Naive thymus-derived CD8-positive, alpha-beta T cell (primary cell): ENCODE results near the gene MAPK8IP2. TPM values are rescaled to one million over a fixed set of nuclear protein-coding genes. Genes with fewer than 3 reads are reported as not detected.

Experiments
- ATAC-seq, 2 donors: fragments of 150-1000 bp; cut with Tn5 transposase in 1 of 2; sonication (Bioruptor Pico), chemical (Tn5 transposase) in 1 of 2; 1 replicate in 1 of 2; 2 replicates in 1 of 2; pipeline ENCODE4 v1.10.0; 2021; ENCODE audit warnings: mild to moderate bottlenecking in 2 of 2, moderate library complexity in 2 of 2
- POLR2A ChIA-PET: fragments of 350-600 bp; sonication (Branson Sonifier 250); formaldehyde crosslinking; loops from one replicate; lab custom pipeline; 2021; ENCODE audit warnings: antibody characterized with exemption; lab: Charles Lee
- DNase-seq, 10 donors: peaks; one replicate each; pipeline versions ENCODE4 v3.0.0 to v3.0.0-alpha.2; 2020 to 2022
- H3K27ac Mint-ChIP-seq, 10 donors: one replicate each; pipeline ENCODE4 v1.8.0; 2020 to 2022; ENCODE audit warnings: mild to moderate bottlenecking in 10 of 10, mixed read lengths in 10 of 10, moderate library complexity in 4 of 10, inconsistent platforms in 1 of 10
- H3K27me3 Mint-ChIP-seq, 5 donors: one replicate each; pipeline ENCODE4 v1.8.0; 2021 to 2022; ENCODE audit warnings: mixed read lengths in 5 of 5
- H3K36me3 Mint-ChIP-seq, 3 donors: one replicate each; pipeline ENCODE4 v1.8.0; 2020 to 2022; ENCODE audit warnings: mixed read lengths in 3 of 3, mild to moderate bottlenecking in 2 of 3, inconsistent platforms in 1 of 3
- H3K4me1 Mint-ChIP-seq, 4 donors: one replicate each; pipeline ENCODE4 v1.8.0; 2021 to 2022; ENCODE audit warnings: mixed read lengths in 4 of 4
- H3K4me3 Mint-ChIP-seq, 10 donors: one replicate each; pipeline ENCODE4 v1.8.0; 2020 to 2022; ENCODE audit warnings: mild to moderate bottlenecking in 10 of 10, mixed read lengths in 10 of 10, moderate library complexity in 6 of 10, inconsistent platforms in 1 of 10
- H3K9me3 Mint-ChIP-seq, 9 donors: one replicate each; pipeline ENCODE4 v1.8.0; 2020 to 2022; ENCODE audit warnings: mixed read lengths in 9 of 9, mild to moderate bottlenecking in 3 of 9, inconsistent platforms in 1 of 9, moderate library complexity in 1 of 9
- polyA plus RNA-seq, 3 donors: library from polyadenylated mRNA; unstranded; fragments of 300-500 nt; fragmentation: Illumina TruSeq; gene quantifications; one replicate each; pipeline ENCODE4 v1.2.3, GENCODE V29; 2021
- total RNA-seq, 8 experiments: library from RNA in 2 of 8; stranded (reverse) in 2 of 8; gene quantifications; one replicate each; pipeline ENCODE4 v1.2.3 and lab custom pipeline; 2021 to 2026

MAPK8IP2 gene
- total and polyA plus RNA-seq, 5 experiments from 2014 or later, result 0.22 to 0.62 TPM; not detected in 3

DNA sequence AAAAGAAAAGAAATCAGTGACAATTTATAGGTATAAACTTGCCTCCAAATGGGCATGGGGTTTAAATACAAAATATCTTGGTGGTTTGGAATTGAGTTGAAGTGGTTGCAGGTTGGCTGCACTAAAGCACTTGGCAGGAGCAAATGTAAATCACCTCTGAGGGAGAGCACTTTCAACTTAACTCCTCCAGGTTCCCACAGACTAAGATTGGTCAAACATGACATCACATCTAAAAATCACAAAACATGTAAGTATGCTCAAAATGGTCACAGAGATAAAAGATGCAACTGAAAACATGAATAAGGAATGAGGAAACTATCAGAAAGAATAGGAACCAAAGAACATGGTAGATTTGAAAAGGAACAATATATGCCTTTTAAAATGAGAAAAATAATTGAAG lies 59.7 kb downstream of the MAPK8IP2 start:
- DNase-seq, result no peak
- no peak overlapping the region for H3K4me3 Mint-ChIP-seq
- no peaks in the 10 kb centered on the region for H3K9me3 Mint-ChIP-seq
- peaks cover 0 to 23% (median 10%) of the 10 kb centered on the region in 5 donors for H3K27me3 Mint-ChIP-seq
- H3K27ac Mint-ChIP-seq, result no peak overlapping the region
- no peak for ATAC-seq
- no peaks in the 10 kb centered on the region for H3K36me3 Mint-ChIP-seq
- no peaks in the 10 kb centered on the region for H3K4me1 Mint-ChIP-seq
- POLR2A ChIA-PET, result no interaction called here

Other genes with a start within 250 kb of the MAPK8IP2 start
- 100 to 1,000 TPM; 221 to 222 TPM for gene SBF1, start 125.8 kb upstream of the MAPK8IP2 start, total RNA-seq
- gene SBF1, start 125.8 kb upstream of the MAPK8IP2 start, polyA plus RNA-seq, result 10 to 100 TPM; 17.1 to 37.4 (median 17.6) TPM
- 1 to 10 TPM; 7.7 to 8.2 TPM for gene ADM2, start 119.2 kb upstream of the MAPK8IP2 start, total RNA-seq
- under 1 TPM; 0.08 to 0.52 (median 0.21) TPM for gene ADM2, start 119.2 kb upstream of the MAPK8IP2 start, polyA plus RNA-seq
- gene MIOX, start 113.9 kb upstream of the MAPK8IP2 start, total RNA-seq, result under 1 TPM in 1 of 2 experiments, not detected in 1; 0.52 TPM
- gene MIOX, start 113.9 kb upstream of the MAPK8IP2 start, polyA plus RNA-seq, result under 1 TPM in 1 of 3 donors, not detected in 2; 0.39 TPM
- 100 to 1,000 TPM; 120 to 128 TPM for gene LMF2, start 93.1 kb upstream of the MAPK8IP2 start, total RNA-seq
- 10 to 100 TPM; 15.1 to 19.6 (median 17.6) TPM for gene LMF2, start 93.1 kb upstream of the MAPK8IP2 start, polyA plus RNA-seq
- 10 to 100 TPM; 77.9 to 81.9 TPM for gene NCAPH2, start 92.6 kb upstream of the MAPK8IP2 start, total RNA-seq
- 10 to 100 TPM; 34.8 to 41.5 (median 40.1) TPM for gene NCAPH2, start 92.6 kb upstream of the MAPK8IP2 start, polyA plus RNA-seq
- 1 to 10 TPM in 1 of 2 experiments, not detected in 1; 2.7 TPM for gene SCO2, start 75.2 kb upstream of the MAPK8IP2 start, total RNA-seq
- 1 to 10 TPM; 4.0 to 8.3 (median 6.8) TPM for gene SCO2, start 75.2 kb upstream of the MAPK8IP2 start, polyA plus RNA-seq
- 1 to 10 TPM; 2.1 to 3.4 TPM for gene TYMP, start 70.8 kb upstream of the MAPK8IP2 start, total RNA-seq
- 1 to 10 TPM; 1.9 to 5.5 (median 3.1) TPM for gene TYMP, start 70.8 kb upstream of the MAPK8IP2 start, polyA plus RNA-seq
- 1 to 10 TPM; 5.7 to 6.2 TPM for gene KLHDC7B, start 54.9 kb upstream of the MAPK8IP2 start, total RNA-seq
- 1 to 10 TPM; 5.3 to 7.9 (median 6.5) TPM for gene KLHDC7B, start 54.9 kb upstream of the MAPK8IP2 start, polyA plus RNA-seq
- not detected for gene SYCE3, start 37.9 kb upstream of the MAPK8IP2 start, total RNA-seq
- not detected for gene SYCE3, start 37.9 kb upstream of the MAPK8IP2 start, polyA plus RNA-seq
- gene CPT1B, start 22.4 kb upstream of the MAPK8IP2 start, total RNA-seq, result 10 to 100 TPM; 94.7 to 97.5 TPM
- gene CPT1B, start 22.4 kb upstream of the MAPK8IP2 start, polyA plus RNA-seq, result 1 to 10 TPM in 1 of 3 donors, under 1 TPM in 1, not detected in 1; 0.23 to 1.3 TPM
- 100 to 1,000 TPM; 205 to 215 TPM for gene CHKB, start 17.9 kb upstream of the MAPK8IP2 start, total RNA-seq
- 10 to 100 TPM; 23.0 to 26.9 (median 25.1) TPM for gene CHKB, start 17.9 kb upstream of the MAPK8IP2 start, polyA plus RNA-seq
- gene ARSA, start 27.4 kb downstream of the MAPK8IP2 start, total RNA-seq, result 10 to 100 TPM; 88.4 to 88.9 TPM
- 1 to 10 TPM; 7.2 to 9.3 (median 7.3) TPM for gene ARSA, start 27.4 kb downstream of the MAPK8IP2 start, polyA plus RNA-seq
- gene SHANK3, start 72.0 kb downstream of the MAPK8IP2 start, total RNA-seq, result under 1 TPM in 1 of 2 experiments, not detected in 1; 0.05 TPM
- not detected for gene SHANK3, start 72.0 kb downstream of the MAPK8IP2 start, polyA plus RNA-seq
- not detected for gene ACR, start 137.4 kb downstream of the MAPK8IP2 start, total RNA-seq
- not detected for gene ACR, start 137.4 kb downstream of the MAPK8IP2 start, polyA plus RNA-seq
- gene RABL2B, start 182.8 kb downstream of the MAPK8IP2 start, total RNA-seq, result 10 to 100 TPM; 70.2 to 71.9 TPM
- gene RABL2B, start 182.8 kb downstream of the MAPK8IP2 start, polyA plus RNA-seq, result 10 to 100 TPM; 22.0 to 26.3 (median 22.1) TPM